AG04450 (cell line): ENCODE data around the gene HECTD4. TPM values are rescaled to one million over a fixed set of nuclear protein-coding genes. Genes with fewer than 3 reads are reported as not detected.

ENCODE experiments used
- CTCF ChIA-PET: fragments of 300-600, 350-600 bp; formaldehyde crosslinking; extraction: SDS; loops from one replicate; lab custom pipeline; 2022; ENCODE audit warnings: antibody characterized with exemption, inconsistent platforms; lab: Charles Lee
- POLR2A ChIA-PET: fragments of 350-600 bp; formaldehyde crosslinking; extraction: SDS; loops from one replicate; lab custom pipeline; 2021; ENCODE audit warnings: antibody characterized with exemption, inconsistent platforms; lab: Yijun Ruan, JAX
- DNase-seq: peaks from one replicate; pipeline ENCODE4 v3.0.0-alpha.2; 2011; ENCODE audit warnings: low read depth, low spot score
- H3K27ac ChIP-seq: one replicate; pipeline ENCODE4 v1.5.1; 2012; ENCODE audit warnings: low read depth, low read length, control low read depth
- H3K27me3 ChIP-seq: one replicate; pipeline ENCODE4 v1.6.0; 2012; ENCODE audit warnings: low read length; ENCODE audit not compliant: control insufficient read depth, insufficient read depth
- H3K4me3 ChIP-seq: 2 replicates; pipeline ENCODE4 v1.5.1; 2011; ENCODE audit warnings: mild to moderate bottlenecking, low read depth, low read length, control low read depth
- H3K9me3 ChIP-seq: 2 replicates; pipeline ENCODE4 v1.5.1; 2012; ENCODE audit warnings: low read length; ENCODE audit not compliant: control insufficient read depth, insufficient read depth
- polyA plus RNA-seq: library from polyadenylated mRNA; depleted of rRNA; stranded (reverse); fragments of >200 nt; gene quantifications from 2 replicates; pipeline ENCODE4 v1.2.3, GENCODE V29; 2011
- TF ChIP-seq, protein P1 (sequence below): IDR thresholded peaks from 2 replicates; pipeline ENCODE4 v1.5.1; 2011; ENCODE audit warnings: low read depth, low read length, control low read depth, inconsistent platforms

Gene HECTD4
- polyA plus RNA-seq, 1 experiment, result 8.6 TPM

DNA sequence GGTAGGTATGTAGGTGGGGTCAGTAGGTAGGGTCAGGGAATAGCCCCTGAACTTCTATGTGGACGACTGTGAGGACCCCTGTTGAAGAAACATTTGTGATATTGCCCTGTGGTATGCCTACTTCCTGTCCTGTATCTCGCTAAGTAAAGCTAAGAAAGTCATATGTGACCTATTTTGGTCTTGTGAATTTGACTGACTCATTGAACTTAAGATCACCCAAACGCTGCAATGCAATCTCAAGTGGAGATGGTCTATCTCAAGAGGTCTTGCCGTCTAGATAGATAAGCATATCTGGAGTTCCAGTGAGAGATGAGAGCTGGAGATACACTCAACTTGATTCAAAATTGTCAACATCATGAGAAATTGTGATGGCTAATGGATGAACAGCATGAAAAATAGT is 183.1 kb downstream of the HECTD4 start:
- no peaks in the 10 kb centered on the region for H3K27me3 ChIP-seq
- H3K27ac ChIP-seq, result no peak overlapping the region
- ChIA-PET POLR2A (no interaction called here), CTCF (interaction anchor here (1.0 to 5.6 kb wide), 10 partner anchors 9 to 212 kb away, joined by 4 to 79 read pairs (median 7); no protein-coding TSS in a partner anchor)
- no peaks in the 10 kb centered on the region for H3K9me3 ChIP-seq
- DNase-seq, result no peak
- TF ChIP-seq, protein P1, sequence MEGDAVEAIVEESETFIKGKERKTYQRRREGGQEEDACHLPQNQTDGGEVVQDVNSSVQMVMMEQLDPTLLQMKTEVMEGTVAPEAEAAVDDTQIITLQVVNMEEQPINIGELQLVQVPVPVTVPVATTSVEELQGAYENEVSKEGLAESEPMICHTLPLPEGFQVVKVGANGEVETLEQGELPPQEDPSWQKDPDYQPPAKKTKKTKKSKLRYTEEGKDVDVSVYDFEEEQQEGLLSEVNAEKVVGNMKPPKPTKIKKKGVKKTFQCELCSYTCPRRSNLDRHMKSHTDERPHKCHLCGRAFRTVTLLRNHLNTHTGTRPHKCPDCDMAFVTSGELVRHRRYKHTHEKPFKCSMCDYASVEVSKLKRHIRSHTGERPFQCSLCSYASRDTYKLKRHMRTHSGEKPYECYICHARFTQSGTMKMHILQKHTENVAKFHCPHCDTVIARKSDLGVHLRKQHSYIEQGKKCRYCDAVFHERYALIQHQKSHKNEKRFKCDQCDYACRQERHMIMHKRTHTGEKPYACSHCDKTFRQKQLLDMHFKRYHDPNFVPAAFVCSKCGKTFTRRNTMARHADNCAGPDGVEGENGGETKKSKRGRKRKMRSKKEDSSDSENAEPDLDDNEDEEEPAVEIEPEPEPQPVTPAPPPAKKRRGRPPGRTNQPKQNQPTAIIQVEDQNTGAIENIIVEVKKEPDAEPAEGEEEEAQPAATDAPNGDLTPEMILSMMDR, result no peak
- no peak overlapping the region for H3K4me3 ChIP-seq

DNA sequence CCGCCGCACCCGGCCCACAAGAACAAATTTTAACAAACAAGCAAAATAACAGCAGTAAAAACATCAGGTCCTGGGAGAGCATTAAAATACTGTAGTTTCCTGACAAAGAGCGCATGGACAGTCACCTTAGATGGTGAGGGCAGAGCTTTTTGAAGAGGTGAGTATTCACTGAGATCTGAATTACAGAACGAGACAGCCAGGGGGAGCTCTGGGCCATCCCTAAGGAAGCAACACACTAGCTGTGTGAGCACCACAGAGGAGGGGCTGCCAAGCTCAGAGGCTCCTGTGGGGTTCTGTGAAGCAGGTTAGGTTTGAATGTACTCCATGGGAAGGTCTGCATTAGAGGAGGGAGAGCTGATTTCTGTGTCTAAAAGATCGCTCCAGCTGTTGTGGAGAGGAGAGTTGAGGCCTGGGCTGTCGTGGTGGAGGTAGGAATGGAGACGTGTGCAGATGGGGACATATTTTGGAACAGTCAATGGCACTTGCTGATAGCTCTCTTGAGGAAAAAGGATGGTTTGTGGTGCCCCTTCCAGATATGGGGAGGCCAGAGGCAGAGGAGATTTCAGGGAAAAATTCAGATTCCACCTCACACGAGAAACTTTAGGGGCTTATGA is 184.0 kb downstream of the HECTD4 start:
- Histone ChIP-seq H3K4me3 (no peak overlapping the region), H3K27me3 (no peaks in the 10 kb centered on the region), H3K27ac (no peak overlapping the region), H3K9me3 (no peaks in the 10 kb centered on the region)
- POLR2A ChIA-PET, result interaction anchor here (1.5 kb wide), 1 partner anchor 189 kb away, joined by 4 read pairs; no protein-coding TSS in a partner anchor
- CTCF ChIA-PET, result interaction anchor here (0.6 to 5.6 kb wide), 42 partner anchors 8 to 273 kb away, joined by 3 to 79 read pairs (median 4); no protein-coding TSS in a partner anchor
- DNase-seq, result no peak
- TF ChIP-seq, protein P1, result peak; percentile 73

DNA sequence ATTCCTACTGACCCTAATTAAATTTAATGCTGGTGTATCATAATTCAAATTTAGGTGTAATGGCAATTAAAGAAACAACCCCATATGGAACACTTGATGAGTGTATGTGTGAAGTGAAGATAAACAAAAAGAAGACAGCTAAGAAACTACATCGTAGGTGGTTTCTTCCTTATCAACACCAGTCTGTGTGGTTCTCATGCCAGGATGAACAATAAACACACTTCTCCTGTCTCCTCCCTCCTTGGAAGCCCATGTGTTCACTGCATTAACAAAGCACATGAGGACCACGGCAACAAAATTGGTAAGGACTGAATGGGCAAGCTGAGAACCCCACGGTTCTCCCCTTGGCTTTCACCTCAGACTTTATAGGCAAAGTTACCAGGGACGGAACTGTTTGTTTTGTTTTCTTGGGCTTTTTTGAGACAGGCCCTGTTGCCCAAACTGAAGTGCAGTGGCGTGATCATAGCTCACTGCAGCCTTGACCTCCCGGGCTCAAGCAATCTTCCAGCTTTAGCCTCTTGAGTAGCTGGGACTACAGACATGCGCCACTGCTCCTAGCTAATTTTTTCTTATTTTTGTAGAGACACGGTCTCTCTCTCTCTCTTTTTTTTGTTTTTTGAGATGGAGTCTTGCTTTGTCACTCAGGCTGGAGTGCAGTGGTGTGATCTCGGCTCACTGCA is 185.9 kb downstream of the HECTD4 start:
- Histone ChIP-seq H3K9me3 (no peaks in the 10 kb centered on the region), H3K4me3 (no peak overlapping the region), H3K27me3 (no peaks in the 10 kb centered on the region), H3K27ac (no peak overlapping the region)
- POLR2A ChIA-PET, result no interaction called here
- TF ChIP-seq, protein P1, result no peak
- CTCF ChIA-PET, result interaction anchor here (0.9 to 5.6 kb wide), 4 partner anchors 192 to 222 kb away, joined by 3 to 79 read pairs (median 5); no protein-coding TSS in a partner anchor
- no peak for DNase-seq

DNA sequence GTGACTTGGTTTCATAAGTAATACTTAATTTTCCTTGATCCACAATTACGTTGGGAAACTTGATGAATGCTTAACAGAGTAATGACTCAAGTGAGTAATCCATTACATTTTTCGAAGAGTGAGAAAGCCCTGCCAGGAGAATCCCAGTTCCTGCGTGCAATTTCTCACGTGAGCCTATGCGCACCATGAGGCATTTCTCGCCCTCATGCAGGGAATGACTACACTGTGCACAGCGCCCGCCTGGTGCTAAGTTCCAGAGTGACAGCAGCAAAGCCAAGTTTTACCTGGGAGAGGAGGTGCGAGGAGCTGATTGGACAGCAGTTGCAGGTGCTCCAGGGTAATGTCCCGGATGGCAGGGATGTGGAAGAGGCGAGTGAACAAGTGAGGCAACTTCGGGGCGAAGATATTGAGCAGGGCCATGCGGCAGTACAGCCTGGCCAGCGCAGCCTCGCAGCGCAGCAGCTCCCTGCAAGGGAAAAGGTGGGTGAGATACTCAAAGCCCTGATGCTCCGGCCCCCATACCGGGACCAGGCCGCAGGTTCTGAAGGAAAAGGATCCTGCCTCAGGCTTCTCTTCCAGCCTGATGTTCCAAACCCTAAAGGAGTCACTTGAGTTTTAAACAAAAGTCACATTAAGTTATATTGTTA is 187.5 kb downstream of the HECTD4 start:
- ChIA-PET POLR2A (no interaction called here), CTCF (no interaction called here)
- Histone ChIP-seq H3K9me3 (no peaks in the 10 kb centered on the region), H3K4me3 (no peak overlapping the region), H3K27me3 (no peaks in the 10 kb centered on the region), H3K27ac (no peak overlapping the region)
- TF ChIP-seq, protein P1, result no peak
- no peak for DNase-seq
